Activated B cell treated with CpG ODN at 0.5 μM for 24 hours (primary cell): Measurements from ENCODE around the gene PKP1. TPM values are rescaled to one million over a fixed set of nuclear protein-coding genes. Genes with fewer than 3 reads are reported as not detected.

Source experiments
- ATAC-seq: fragments of 200-7000 bp; cut with Tn5 transposase; one replicate; pipeline ENCODE4 v1.10.0; 2021; ENCODE audit warnings: low read depth, mild to moderate bottlenecking, moderate library complexity
- CTCF ChIA-PET: fragments of 350-600 bp; sonication (Branson Sonifier 250); formaldehyde crosslinking; loops from one replicate; lab custom pipeline; 2021; ENCODE audit warnings: antibody characterized with exemption; lab: Charles Lee
- POLR2A ChIA-PET: fragments of 350-600 bp; sonication (Branson Sonifier 250); formaldehyde crosslinking; loops from one replicate; lab custom pipeline; 2021; ENCODE audit warnings: antibody characterized with exemption; lab: Charles Lee
- DNase-seq: peaks from one replicate; pipeline ENCODE4 v3.0.0; 2022
- H3K27ac Mint-ChIP-seq: one replicate; pipeline ENCODE4 v1.8.0; 2020; ENCODE audit warnings: mixed read lengths
- H3K27me3 Mint-ChIP-seq: one replicate; pipeline ENCODE4 v1.8.0; 2021; ENCODE audit warnings: mixed read lengths
- H3K36me3 Mint-ChIP-seq: one replicate; pipeline ENCODE4 v1.8.0; 2021; ENCODE audit warnings: low read depth, mixed read lengths
- H3K4me1 Mint-ChIP-seq: one replicate; pipeline ENCODE4 v1.8.0; 2021; ENCODE audit warnings: mixed read lengths
- H3K4me3 Mint-ChIP-seq: one replicate; pipeline ENCODE4 v1.8.0; 2020; ENCODE audit warnings: mild to moderate bottlenecking, mixed read lengths
- H3K9me3 Mint-ChIP-seq: one replicate; pipeline ENCODE4 v1.8.0; 2020; ENCODE audit warnings: mixed read lengths
- intact Hi-C: fragments of 100-400 bp; cut with micrococcal nuclease; formaldehyde crosslinking; loops from one replicate; pipeline ENCODE4 v1.15.1; 2024
- total RNA-seq: library from RNA; stranded (reverse); gene quantifications from 2 replicates; pipeline ENCODE4 v1.2.3, GENCODE V29; 2022
- TF ChIP-seq, protein P1 (sequence below): fragments of 200-600 bp; IDR thresholded peaks from one replicate; pipeline ENCODE4 v1.8.0; 2022; ENCODE audit warnings: antibody characterized with exemption, mild to moderate bottlenecking

PKP1 gene
- total RNA-seq, 1 donor from 2014 or later: not detected

DNA sequence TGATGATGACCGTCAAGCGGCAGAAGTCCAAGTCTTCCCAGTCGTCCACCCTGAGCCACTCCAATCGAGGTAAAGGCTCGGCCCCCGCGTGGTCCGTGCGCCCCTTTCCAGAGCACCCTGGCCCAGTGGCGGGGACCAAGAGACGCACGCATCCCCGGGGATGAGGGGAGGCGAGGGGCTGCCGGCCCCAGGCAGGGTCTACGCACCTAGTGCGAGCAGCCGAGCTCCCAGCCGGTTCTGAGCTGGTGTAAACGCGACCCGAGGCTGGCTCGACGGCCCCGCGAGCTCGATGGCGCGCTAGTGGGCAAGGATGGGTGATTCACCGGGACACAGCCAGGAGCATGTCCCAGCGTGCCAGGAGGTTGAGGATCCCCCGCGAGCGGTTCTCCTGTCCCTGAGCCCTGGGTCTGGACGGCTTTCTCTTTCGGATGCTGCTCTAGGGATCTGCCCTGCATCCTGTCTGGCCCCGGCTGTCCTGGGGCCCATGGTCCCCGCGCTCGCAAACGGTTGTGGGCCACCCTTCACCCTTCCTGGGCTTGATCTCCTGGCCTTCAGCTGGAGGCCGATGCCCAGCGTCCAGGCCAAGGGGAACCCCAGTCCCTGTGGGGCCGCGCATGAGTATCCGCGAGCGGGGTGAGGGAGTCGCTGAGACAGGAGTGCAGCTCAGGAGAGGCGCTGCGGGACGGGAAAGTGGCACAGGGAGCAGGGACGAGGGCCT, 689 bp downstream of the PKP1 start:
- H3K27ac Mint-ChIP-seq: no peak overlapping the region
- no peak for DNase-seq
- peaks cover 2% of the 10 kb centered on the region for H3K4me1 Mint-ChIP-seq
- H3K27me3 Mint-ChIP-seq: peaks cover 50% of the 10 kb centered on the region
- intact Hi-C loops: no loop called here
- CTCF ChIA-PET: no interaction called here
- H3K36me3 Mint-ChIP-seq: no peaks in the 10 kb centered on the region
- POLR2A ChIA-PET: no interaction called here
- TF ChIP-seq, protein P1, sequence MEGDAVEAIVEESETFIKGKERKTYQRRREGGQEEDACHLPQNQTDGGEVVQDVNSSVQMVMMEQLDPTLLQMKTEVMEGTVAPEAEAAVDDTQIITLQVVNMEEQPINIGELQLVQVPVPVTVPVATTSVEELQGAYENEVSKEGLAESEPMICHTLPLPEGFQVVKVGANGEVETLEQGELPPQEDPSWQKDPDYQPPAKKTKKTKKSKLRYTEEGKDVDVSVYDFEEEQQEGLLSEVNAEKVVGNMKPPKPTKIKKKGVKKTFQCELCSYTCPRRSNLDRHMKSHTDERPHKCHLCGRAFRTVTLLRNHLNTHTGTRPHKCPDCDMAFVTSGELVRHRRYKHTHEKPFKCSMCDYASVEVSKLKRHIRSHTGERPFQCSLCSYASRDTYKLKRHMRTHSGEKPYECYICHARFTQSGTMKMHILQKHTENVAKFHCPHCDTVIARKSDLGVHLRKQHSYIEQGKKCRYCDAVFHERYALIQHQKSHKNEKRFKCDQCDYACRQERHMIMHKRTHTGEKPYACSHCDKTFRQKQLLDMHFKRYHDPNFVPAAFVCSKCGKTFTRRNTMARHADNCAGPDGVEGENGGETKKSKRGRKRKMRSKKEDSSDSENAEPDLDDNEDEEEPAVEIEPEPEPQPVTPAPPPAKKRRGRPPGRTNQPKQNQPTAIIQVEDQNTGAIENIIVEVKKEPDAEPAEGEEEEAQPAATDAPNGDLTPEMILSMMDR: no peak
- H3K9me3 Mint-ChIP-seq: no peaks in the 10 kb centered on the region
- no peak overlapping the region for H3K4me3 Mint-ChIP-seq
- no peak for ATAC-seq

DNA sequence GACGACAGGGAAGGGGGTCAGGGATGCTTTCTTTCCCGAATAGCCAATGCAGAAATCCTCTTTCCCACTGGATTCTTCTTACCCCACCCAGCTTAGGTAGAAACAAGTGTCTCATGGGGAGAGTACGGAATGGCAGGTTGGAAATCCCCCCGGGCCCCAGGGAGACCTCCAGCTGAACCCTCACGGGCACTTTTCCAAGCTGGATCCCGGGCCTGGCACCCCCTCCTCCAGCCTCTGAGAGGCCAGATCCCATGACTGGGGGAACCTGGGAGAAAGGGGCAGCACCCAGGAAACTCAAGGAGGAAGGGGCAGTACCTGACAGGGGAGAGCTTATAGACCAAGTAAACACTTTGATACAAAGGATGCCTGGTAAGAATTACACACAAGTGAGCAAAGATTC, 1.3 kb downstream of the PKP1 start:
- Mint-ChIP-seq H3K27me3 (peaks cover 49% of the 10 kb centered on the region), H3K27ac (no peak overlapping the region), H3K9me3 (no peaks in the 10 kb centered on the region), H3K4me1 (peaks cover 2% of the 10 kb centered on the region), H3K36me3 (no peaks in the 10 kb centered on the region), H3K4me3 (no peak overlapping the region)
- POLR2A ChIA-PET: no interaction called here
- ATAC-seq (no peak), DNase-seq (no peak)
- CTCF ChIA-PET: no interaction called here
- intact Hi-C loops: no loop called here
- TF ChIP-seq, protein P1: no peak

DNA sequence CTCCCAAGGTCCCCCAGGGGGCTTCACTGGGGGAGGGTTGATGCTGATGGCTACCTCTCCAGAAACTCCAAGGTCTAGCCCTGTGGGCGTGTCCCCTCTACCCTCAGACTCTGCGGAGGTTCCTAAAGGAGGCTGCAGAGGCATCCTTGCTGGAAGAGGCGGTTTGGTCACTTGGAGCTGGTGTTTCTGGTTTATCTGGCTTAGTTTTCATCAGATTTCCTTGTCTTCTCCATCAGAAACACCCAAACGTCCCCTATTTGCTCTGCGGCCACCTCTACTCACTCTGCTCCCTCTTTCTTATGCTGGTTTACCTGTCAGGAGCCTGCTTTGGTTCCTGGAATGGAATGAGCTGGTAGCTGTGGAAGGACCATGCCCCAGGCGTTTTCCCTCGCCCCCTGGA, 2.5 kb downstream of the PKP1 start:
- ATAC-seq (no peak), DNase-seq (no peak)
- POLR2A ChIA-PET: no interaction called here
- intact Hi-C loops: no loop called here
- Mint-ChIP-seq H3K4me3 (no peak overlapping the region), H3K4me1 (peaks cover 2% of the 10 kb centered on the region), H3K27me3 (peaks cover 49% of the 10 kb centered on the region), H3K27ac (no peak overlapping the region), H3K36me3 (no peaks in the 10 kb centered on the region), H3K9me3 (no peaks in the 10 kb centered on the region)
- TF ChIP-seq, protein P1: no peak
- CTCF ChIA-PET: no interaction called here

DNA sequence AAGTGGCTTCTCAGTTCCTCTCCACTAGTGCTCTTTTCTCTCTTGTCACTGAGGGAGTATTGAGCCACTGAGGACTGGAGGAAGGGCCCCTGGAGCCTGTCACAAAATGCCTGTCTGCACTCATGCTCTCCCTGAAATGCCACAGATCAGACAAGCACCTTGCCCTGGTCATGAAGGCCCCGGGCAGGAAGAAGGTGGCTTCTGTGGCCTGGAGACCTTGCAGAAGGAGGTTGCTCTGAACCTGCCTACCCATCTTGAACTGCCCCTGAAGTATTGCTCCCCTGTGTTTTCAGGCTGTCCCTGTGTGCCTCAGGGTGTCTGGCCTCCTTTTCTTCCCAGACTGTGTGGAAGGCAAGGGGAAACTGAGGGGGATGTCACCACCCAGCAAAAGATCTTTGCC, 3.1 kb downstream of the PKP1 start:
- Mint-ChIP-seq H3K27ac (no peak overlapping the region), H3K9me3 (no peaks in the 10 kb centered on the region), H3K4me3 (no peak overlapping the region), H3K4me1 (peaks cover 2% of the 10 kb centered on the region), H3K27me3 (peaks cover 46% of the 10 kb centered on the region), H3K36me3 (no peaks in the 10 kb centered on the region)
- POLR2A ChIA-PET: no interaction called here
- ATAC-seq: no peak
- TF ChIP-seq, protein P1: no peak
- intact Hi-C loops: no loop called here
- no peak for DNase-seq
- CTCF ChIA-PET: no interaction called here

DNA sequence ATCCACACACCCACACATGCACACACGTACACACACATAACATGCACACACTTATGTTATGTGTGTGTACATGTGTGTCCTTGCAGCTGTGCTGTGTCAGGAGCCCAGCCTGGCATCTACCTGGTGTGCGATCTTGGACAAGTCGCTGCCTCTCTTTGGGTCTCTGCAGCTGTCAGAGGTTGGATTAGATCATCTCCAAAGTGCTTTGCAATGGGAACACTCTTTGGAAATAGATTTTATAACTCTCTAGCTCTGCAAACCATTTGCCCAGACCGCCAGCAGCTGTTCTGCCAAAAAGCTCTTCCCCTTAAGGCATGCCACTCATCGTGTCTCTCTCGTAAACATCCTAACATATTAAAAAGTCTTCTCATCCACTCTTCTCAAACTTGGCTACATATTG, 4.7 kb downstream of the PKP1 start:
- Mint-ChIP-seq H3K36me3 (no peaks in the 10 kb centered on the region), H3K9me3 (no peaks in the 10 kb centered on the region), H3K27me3 (peaks cover 34% of the 10 kb centered on the region), H3K4me1 (peaks cover 1% of the 10 kb centered on the region), H3K27ac (no peak overlapping the region), H3K4me3 (no peak overlapping the region)
- POLR2A ChIA-PET: no interaction called here
- CTCF ChIA-PET: no interaction called here
- DNase-seq: no peak
- ATAC-seq: no peak
- intact Hi-C loops: no loop called here
- TF ChIP-seq, protein P1: no peak
